NCI-H345 (cell line): ENCODE measurements around the gene KLHL3.
"Not testable (repeated sequence)": the region's sequence is repeated elsewhere in the genome, so short reads cannot be mapped to it uniquely, and the experiment has no call there.

Experiments used
- DNase-seq: peaks from one replicate; lab custom pipeline; 2025; lab: John Stamatoyannopoulos, UW

Gene KLHL3

GRCh38 chr5:137667341-137667740 is 68.5 kb downstream of the KLHL3 start:
- DNase-seq: no peak

GRCh38 chr5:137666901-137667300 is 69.0 kb downstream of the KLHL3 start:
- DNase-seq: no peak

GRCh38 chr5:137666461-137666850 is 69.4 kb downstream of the KLHL3 start:
- no peak for DNase-seq

GRCh38 chr5:137665678-137666460 is 70.0 kb downstream of the KLHL3 start:
- DNase-seq: no peak

GRCh38 chr5:137660349-137660817 is 75.5 kb downstream of the KLHL3 start:
- peak; percentile 78 for DNase-seq

GRCh38 chr5:137659209-137659608 is 76.7 kb downstream of the KLHL3 start:
- DNase-seq: no peak

GRCh38 chr5:137658324-137658723 is 77.6 kb downstream of the KLHL3 start:
- no peak for DNase-seq

- DNase-seq: no peak
Measured at GRCh38 chr5:137657073-137657472, 78.8 kb downstream of the KLHL3 start.

- no peak for DNase-seq
Measured at GRCh38 chr5:137656558-137656957, 79.3 kb downstream of the KLHL3 start.

GRCh38 chr5:137651022-137651421 is 84.9 kb downstream of the KLHL3 start:
- no peak for DNase-seq

- DNase-seq: peak; percentile 20
Measured at GRCh38 chr5:137649228-137649935, 86.5 kb downstream of the KLHL3 start.

- DNase-seq: no peak
Measured at GRCh38 chr5:137648361-137648760, 87.5 kb downstream of the KLHL3 start.

- DNase-seq: no peak
Measured at GRCh38 chr5:137647401-137647800, 88.5 kb downstream of the KLHL3 start.

GRCh38 chr5:137646761-137647160 is 89.1 kb downstream of the KLHL3 start:
- DNase-seq: no peak

GRCh38 chr5:137643081-137643480 is 92.8 kb downstream of the KLHL3 start:
- not testable (repeated sequence) for DNase-seq

GRCh38 chr5:137642091-137642490 is 93.8 kb downstream of the KLHL3 start:
- DNase-seq: no peak

- DNase-seq: no peak
Measured at GRCh38 chr5:137641148-137641547, 94.7 kb downstream of the KLHL3 start.

- DNase-seq: no peak
Measured at GRCh38 chr5:137639645-137640044, 96.2 kb downstream of the KLHL3 start.

- no peak for DNase-seq
Measured at GRCh38 chr5:137638841-137639240, 97.0 kb downstream of the KLHL3 start.

GRCh38 chr5:137636830-137637714 is 98.8 kb downstream of the KLHL3 start:
- no peak for DNase-seq

GRCh38 chr5:137636099-137636498 is 99.8 kb downstream of the KLHL3 start:
- DNase-seq: no peak

- DNase-seq: no peak
Measured at GRCh38 chr5:137635521-137635921, 100.4 kb downstream of the KLHL3 start.
